IMR-90 (cell line): Measurements from ENCODE around the gene NPBWR2.

Experiments
- BHLHE40 ChIP-seq: fragments of 150-350 bp; IDR thresholded peaks from 2 replicates; pipeline ENCODE4 v1.6.1; 2016; ENCODE audit warnings: mild to moderate bottlenecking, low read depth, low read length
- CEBPB ChIP-seq: IDR thresholded peaks from 2 replicates; pipeline ENCODE4 v1.6.1; 2012; ENCODE audit warnings: low read depth, low read length, improper control_type of control experiment
- FOS ChIP-seq: fragments of 150-350 bp; IDR thresholded peaks from 2 replicates; pipeline ENCODE4 v1.6.1; 2016; ENCODE audit warnings: low read depth, low read length
- NFE2L2 ChIP-seq: fragments of 150-350 bp; IDR thresholded peaks from 2 replicates; pipeline ENCODE4 v1.6.1; 2016; ENCODE audit warnings: low read depth, mild to moderate bottlenecking, low read length
- POLR2A ChIP-seq: IDR thresholded peaks from 2 replicates; pipeline ENCODE4 v1.6.1; 2012; ENCODE audit warnings: mild to moderate bottlenecking, low read depth, low read length
- RAD21 ChIP-seq: IDR thresholded peaks from 2 replicates; pipeline ENCODE4 v1.6.1; 2012; ENCODE audit warnings: low read length, improper control_type of control experiment
- RCOR1 ChIP-seq: IDR thresholded peaks from 2 replicates; pipeline ENCODE4 v1.6.1; 2012; ENCODE audit warnings: mild to moderate bottlenecking, low read length, improper control_type of control experiment; ENCODE audit not compliant: insufficient replicate concordance
- RFX5 ChIP-seq: IDR thresholded peaks from 2 replicates; pipeline ENCODE4 v1.8.0; 2012; ENCODE audit warnings: low read depth, mild to moderate bottlenecking, low read length, moderate library complexity
- TF ChIP-seq, protein P1 (sequence below): conservative IDR thresholded peaks from 2 replicates; pipeline ENCODE4 v1.5.1; 2012; ENCODE audit warnings: mild to moderate bottlenecking, low read depth, low read length, improper control_type of control experiment
- TF ChIP-seq, protein P2 (sequence below): fragments of 150-350 bp; IDR thresholded peaks from 2 replicates; pipeline ENCODE4 v1.6.1; 2017; ENCODE audit warnings: mild to moderate bottlenecking, antibody characterized with exemption, low read length, low read depth

DNA sequence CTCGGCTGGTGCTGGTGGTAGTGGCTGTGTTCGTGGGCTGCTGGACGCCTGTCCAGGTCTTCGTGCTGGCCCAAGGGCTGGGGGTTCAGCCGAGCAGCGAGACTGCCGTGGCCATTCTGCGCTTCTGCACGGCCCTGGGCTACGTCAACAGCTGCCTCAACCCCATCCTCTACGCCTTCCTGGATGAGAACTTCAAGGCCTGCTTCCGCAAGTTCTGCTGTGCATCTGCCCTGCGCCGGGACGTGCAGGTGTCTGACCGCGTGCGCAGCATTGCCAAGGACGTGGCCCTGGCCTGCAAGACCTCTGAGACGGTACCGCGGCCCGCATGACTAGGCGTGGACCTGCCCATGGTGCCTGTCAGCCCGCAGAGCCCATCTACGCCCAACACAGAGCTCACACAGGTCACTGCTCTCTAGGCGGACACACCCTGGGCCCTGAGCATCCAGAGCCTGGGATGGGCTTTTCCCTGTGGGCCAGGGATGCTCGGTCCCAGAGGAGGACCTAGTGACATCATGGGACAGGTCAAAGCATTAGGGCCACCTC, 8.8 kb downstream of the NPBWR2 start:
- TF ChIP-seq, protein P1, sequence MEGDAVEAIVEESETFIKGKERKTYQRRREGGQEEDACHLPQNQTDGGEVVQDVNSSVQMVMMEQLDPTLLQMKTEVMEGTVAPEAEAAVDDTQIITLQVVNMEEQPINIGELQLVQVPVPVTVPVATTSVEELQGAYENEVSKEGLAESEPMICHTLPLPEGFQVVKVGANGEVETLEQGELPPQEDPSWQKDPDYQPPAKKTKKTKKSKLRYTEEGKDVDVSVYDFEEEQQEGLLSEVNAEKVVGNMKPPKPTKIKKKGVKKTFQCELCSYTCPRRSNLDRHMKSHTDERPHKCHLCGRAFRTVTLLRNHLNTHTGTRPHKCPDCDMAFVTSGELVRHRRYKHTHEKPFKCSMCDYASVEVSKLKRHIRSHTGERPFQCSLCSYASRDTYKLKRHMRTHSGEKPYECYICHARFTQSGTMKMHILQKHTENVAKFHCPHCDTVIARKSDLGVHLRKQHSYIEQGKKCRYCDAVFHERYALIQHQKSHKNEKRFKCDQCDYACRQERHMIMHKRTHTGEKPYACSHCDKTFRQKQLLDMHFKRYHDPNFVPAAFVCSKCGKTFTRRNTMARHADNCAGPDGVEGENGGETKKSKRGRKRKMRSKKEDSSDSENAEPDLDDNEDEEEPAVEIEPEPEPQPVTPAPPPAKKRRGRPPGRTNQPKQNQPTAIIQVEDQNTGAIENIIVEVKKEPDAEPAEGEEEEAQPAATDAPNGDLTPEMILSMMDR, result no peak
- TF ChIP-seq POLR2A (no peak), RAD21 (no peak), RCOR1 (no peak), RFX5 (no peak), CEBPB (no peak), BHLHE40 (no peak), FOS (no peak), NFE2L2 (no peak)
- TF ChIP-seq, protein P2, sequence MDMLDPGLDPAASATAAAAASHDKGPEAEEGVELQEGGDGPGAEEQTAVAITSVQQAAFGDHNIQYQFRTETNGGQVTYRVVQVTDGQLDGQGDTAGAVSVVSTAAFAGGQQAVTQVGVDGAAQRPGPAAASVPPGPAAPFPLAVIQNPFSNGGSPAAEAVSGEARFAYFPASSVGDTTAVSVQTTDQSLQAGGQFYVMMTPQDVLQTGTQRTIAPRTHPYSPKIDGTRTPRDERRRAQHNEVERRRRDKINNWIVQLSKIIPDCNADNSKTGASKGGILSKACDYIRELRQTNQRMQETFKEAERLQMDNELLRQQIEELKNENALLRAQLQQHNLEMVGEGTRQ, result no peak
